Activated CD4-positive, alpha-beta T cell treated with anti-CD3 and anti-CD28 coated beads, Interleukin-2, amount 50 U/mL, for 16 hours (primary cell): Measurements from ENCODE around the gene ALKBH4.
"Not testable (repeated sequence)": the region's sequence is repeated elsewhere in the genome, so short reads cannot be mapped to it uniquely, and the experiment has no call there.

ENCODE experiments used
- DNase-seq: peaks from one replicate; pipeline ENCODE4 v3.0.0-alpha.2; 2020

The ALKBH4 gene

DNA sequence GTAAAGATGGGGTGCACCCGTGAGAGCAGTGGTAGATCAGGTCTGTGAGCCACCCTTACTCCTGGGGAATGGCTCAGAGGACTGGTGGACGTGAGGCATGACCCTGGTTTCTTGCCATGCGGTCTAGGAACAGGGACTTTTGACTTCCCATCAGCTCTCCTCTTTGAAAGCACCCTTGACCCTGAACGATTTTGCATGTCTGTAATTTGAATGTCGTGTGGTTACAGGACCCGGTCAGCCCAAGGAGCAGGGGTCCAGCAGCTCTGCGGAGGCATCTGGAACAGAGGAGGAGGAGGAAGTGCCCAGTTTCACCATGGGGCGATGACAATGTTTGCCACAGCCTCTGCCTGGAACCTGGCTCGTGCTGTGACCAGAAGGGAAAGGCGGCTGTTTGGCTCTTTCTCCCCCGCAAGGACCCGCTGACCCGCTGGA is 39.9 kb downstream of the ALKBH4 start:
- DNase-seq, result no peak

DNA sequence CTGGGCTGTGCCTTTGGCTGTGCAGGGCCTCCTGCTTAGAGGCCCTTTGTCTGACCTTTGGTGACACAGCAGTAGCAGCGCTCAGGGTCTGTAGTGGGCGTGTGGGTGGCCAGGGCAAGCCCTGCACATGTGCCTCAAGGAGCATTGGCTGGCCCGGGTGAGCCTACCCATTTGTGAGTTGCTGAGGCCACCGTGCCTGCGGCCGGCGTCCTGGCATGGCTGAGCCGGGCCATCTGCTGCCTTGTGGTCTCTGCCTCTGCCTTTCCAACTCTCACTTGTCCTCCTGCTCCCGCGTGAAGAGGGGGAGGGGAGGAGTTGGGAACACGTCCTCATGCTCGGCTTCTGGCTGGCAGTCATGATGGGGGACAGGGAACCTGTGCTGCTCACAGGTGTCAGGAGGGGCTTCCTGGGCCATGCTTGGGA is 40.5 kb downstream of the ALKBH4 start:
- no peak for DNase-seq

GRCh38 chr7:102421706-102422240 is 42.9 kb downstream of the ALKBH4 start:
- no peak for DNase-seq

DNA sequence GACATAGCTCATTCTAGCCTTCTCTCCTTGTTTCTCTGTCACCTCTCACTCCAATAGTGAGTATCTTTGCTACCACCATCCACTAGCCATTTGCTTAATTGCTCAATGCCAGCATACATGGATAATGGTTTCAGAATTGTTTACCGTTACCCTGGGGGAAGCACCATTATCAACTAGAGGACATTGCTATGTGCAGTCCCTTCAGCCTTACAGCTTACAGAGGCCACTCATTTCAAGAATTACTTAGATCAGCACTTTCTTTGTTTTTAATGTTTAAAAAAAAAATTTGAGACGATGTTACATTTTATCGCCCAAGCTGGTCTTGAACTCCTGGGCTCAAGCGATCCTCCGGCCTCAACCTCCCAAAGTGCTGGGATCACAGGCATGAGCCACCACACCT is 46.1 kb downstream of the ALKBH4 start:
- DNase-seq, result no peak

GRCh38 chr7:102417105-102417504 is 47.6 kb downstream of the ALKBH4 start:
- no peak for DNase-seq

DNA sequence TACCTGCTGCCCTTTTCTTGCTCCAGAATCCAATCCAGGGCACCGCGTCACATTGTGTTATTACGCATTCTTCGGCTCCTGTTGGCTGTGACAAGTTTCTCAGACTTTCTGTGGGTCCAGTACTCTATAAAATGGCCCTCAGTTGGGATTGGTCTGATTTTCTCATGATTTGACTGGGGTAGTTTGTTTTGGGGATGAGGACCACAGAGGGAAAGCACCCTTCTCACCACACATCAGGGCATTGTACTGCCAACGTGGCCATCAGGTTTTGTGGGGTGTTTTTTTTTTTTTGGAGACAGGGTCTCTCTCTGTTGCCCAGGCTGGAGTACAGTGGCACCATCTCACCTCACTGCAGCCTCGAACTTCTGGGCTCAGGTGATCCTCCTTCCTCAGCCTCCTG is 48.3 kb downstream of the ALKBH4 start:
- DNase-seq, result no peak

DNA sequence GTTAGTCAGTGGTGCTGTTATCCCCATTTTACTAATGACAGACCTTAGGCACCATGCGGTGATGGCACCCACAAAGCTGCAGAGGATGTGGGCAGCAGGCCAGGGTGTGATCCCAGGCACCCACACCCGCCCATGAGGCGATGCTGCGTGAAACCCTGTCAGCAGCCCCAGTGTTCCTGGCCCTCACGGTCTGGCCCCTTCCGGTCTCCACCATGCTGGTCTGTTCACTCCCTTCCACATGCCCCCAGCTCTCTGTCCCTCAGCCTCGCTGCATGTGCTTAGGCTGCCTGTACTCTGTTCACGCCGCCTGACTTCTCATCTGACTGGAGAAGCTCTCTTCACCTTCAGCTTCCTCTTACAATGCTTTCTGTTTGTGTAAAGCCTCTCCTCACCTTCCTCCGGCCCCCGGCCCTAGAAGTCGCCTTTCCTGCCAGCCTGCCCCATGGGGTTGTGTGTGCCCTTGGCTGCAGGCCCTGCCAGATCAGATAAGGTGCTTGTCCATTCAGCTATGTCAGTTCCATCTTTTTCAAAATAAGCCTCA is 48.9 kb downstream of the ALKBH4 start:
- DNase-seq, result peak; percentile 85

DNA sequence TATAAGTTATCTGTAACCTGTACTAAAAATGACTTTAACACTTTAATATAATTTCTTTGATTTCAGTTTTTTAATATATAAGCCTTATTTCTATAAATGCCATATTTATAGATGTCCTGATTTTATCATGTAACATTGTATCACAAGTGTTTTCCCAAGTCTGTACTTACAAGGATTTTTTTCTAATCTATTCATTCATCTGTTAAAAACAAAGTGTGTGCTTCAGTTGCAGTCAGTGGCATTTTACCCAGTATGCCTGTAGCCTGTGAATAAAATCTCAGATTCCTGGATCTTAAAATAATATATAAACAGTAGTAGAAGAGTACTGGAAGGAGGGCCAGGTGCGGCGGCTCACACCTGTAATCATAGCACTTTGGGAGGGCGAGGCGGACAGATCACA is 51.1 kb downstream of the ALKBH4 start:
- no peak for DNase-seq

- no peak for DNase-seq
These were observed 51.6 kb downstream of the ALKBH4 start for GRCh38 chr7:102413091-102413490.

DNA sequence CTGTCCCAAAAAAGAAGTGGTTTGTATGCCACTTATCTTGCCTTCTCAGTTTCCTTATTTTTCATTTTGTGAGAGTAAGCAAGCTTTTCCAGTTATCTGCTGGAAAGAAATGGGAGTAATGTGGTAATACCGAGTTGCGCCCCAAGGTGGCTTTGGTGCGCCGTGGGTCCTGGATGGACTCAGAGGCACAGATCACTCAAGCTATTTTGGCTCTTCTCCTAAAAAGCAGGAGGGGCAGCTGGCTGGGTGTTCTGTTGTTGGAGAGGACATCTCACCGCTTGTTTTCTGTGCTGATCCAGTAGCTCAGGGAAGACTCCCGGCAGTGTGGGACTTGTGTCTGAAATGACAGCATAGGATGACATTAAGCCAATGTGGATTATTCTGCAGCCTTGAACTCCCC is 52.1 kb downstream of the ALKBH4 start:
- no peak for DNase-seq

GRCh38 chr7:102410918-102411317 is 53.7 kb downstream of the ALKBH4 start:
- no peak for DNase-seq

GRCh38 chr7:102410123-102410522 is 54.5 kb downstream of the ALKBH4 start:
- no peak for DNase-seq

DNA sequence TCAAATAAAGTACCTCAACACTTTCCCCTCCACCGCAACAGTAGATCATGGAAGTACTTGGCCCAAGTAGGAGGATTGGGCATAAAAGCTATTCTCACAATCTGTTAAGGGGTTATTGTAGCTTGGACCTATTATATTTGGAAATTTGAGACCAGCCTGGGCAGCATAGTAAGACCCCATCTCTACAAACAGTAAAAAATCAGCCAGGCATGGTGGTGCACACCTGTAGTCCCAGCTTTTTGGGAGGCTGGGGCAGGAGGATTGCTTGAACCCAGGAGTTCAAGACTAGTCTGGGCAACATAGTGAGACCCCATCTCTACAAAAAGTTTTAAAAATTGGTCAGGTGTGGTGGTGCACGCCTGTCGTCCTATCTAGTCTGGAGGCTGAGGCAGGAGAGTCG is 55.3 kb downstream of the ALKBH4 start:
- no peak for DNase-seq

- not testable (repeated sequence) for DNase-seq
These were observed 56.1 kb downstream of the ALKBH4 start for GRCh38 chr7:102408530-102408929.

- DNase-seq, result no peak
These were observed 56.8 kb downstream of the ALKBH4 start for GRCh38 chr7:102407910-102408309.
